Measurements from ENCODE around the gene MYO18A.

MYO18A gene

GRCh38 chr17:29165800-29166506 lies 14.2 kb downstream of the MYO18A start:
- TF ChIP-seq, protein P1, sequence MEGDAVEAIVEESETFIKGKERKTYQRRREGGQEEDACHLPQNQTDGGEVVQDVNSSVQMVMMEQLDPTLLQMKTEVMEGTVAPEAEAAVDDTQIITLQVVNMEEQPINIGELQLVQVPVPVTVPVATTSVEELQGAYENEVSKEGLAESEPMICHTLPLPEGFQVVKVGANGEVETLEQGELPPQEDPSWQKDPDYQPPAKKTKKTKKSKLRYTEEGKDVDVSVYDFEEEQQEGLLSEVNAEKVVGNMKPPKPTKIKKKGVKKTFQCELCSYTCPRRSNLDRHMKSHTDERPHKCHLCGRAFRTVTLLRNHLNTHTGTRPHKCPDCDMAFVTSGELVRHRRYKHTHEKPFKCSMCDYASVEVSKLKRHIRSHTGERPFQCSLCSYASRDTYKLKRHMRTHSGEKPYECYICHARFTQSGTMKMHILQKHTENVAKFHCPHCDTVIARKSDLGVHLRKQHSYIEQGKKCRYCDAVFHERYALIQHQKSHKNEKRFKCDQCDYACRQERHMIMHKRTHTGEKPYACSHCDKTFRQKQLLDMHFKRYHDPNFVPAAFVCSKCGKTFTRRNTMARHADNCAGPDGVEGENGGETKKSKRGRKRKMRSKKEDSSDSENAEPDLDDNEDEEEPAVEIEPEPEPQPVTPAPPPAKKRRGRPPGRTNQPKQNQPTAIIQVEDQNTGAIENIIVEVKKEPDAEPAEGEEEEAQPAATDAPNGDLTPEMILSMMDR (IDR thresholded peaks at IDR 0.05; ENCODE audit: low read depth, low read length, missing control alignments): no peak
- Histone ChIP-seq H3K36me3 (replicated peaks) (no peaks in the 10 kb centered on the region), H3K4me3 (ENCODE audit: low read depth, low read length) (no peak overlapping the region), H3K27ac (no peak overlapping the region), H3K27me3 (replicated peaks) (no peaks in the 10 kb centered on the region)
- no peak for DNase-seq
- in situ Hi-C loops (cut with HindIII; ENCODE audit: low pct_ligation_motif_present, low sequenced_read_pairs): no loop called here

- H3K27ac ChIP-seq: no peak overlapping the region
- TF ChIP-seq, protein P1 (IDR thresholded peaks at IDR 0.05; ENCODE audit: low read depth, low read length, missing control alignments): no peak
- H3K36me3 ChIP-seq (replicated peaks): no peaks in the 10 kb centered on the region
- DNase-seq: no peak
- no peaks in the 10 kb centered on the region for H3K27me3 ChIP-seq (replicated peaks)
- in situ Hi-C loops (cut with HindIII; ENCODE audit: low pct_ligation_motif_present, low sequenced_read_pairs): no loop called here
- H3K4me3 ChIP-seq (ENCODE audit: low read depth, low read length): no peak overlapping the region
These were observed 14.9 kb downstream of the MYO18A start for GRCh38 chr17:29165261-29165660.

DNA sequence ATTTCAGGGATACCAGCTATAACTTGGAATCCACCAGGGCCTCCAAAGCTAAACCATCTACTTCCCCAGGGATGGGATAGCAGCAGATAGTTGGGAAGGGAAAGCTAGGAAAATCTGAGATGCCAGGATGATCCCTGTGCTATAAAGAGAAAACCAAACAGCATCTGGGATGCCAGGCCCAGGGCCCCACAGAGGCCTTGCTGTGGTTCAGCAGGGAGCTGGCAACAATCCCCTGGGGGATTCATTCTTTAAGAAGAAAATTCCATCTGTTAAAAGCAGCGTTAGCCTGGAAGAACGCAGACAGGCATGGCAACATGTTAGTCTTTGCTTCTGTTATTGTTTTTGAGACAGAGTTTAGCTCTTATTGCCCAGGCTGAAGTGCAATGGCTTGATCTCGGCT lies 16.6 kb downstream of the MYO18A start:
- Histone ChIP-seq H3K27ac (no peak overlapping the region), H3K36me3 (replicated peaks) (no peaks in the 10 kb centered on the region), H3K4me3 (ENCODE audit: low read depth, low read length) (no peak overlapping the region), H3K27me3 (replicated peaks) (no peaks in the 10 kb centered on the region)
- in situ Hi-C loops (cut with HindIII; ENCODE audit: low pct_ligation_motif_present, low sequenced_read_pairs): no loop called here
- DNase-seq: no peak
- TF ChIP-seq, protein P1 (IDR thresholded peaks at IDR 0.05; ENCODE audit: low read depth, low read length, missing control alignments): no peak

DNA sequence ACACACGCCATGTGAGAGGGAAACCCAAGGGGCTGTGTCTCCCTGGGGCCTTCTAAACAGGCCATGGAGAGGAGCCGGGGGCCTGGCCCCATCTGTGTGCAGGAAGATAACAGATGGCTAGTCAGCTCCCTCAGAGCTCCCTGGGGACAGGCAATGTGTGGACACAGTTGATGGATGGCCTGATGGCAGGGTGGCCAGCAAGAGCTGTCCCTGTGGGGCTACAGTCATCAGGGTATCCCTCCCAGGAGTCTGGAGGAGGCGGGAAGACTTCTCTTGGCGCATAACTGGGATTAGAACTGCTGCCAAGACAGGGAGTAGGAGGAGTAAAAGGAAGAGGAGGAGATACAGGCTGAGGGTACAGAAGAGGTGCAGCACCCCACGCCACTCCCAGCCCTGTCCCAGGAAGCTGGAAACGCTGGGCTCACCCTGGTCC lies 17.3 kb downstream of the MYO18A start:
- no peak overlapping the region for H3K27ac ChIP-seq
- in situ Hi-C loops (cut with HindIII; ENCODE audit: low pct_ligation_motif_present, low sequenced_read_pairs): no loop called here
- TF ChIP-seq, protein P1 (IDR thresholded peaks at IDR 0.05; ENCODE audit: low read depth, low read length, missing control alignments): no peak
- DNase-seq: no peak
- H3K27me3 ChIP-seq (replicated peaks): no peaks in the 10 kb centered on the region
- no peak overlapping the region for H3K4me3 ChIP-seq (ENCODE audit: low read depth, low read length)
- H3K36me3 ChIP-seq (replicated peaks): no peaks in the 10 kb centered on the region

DNA sequence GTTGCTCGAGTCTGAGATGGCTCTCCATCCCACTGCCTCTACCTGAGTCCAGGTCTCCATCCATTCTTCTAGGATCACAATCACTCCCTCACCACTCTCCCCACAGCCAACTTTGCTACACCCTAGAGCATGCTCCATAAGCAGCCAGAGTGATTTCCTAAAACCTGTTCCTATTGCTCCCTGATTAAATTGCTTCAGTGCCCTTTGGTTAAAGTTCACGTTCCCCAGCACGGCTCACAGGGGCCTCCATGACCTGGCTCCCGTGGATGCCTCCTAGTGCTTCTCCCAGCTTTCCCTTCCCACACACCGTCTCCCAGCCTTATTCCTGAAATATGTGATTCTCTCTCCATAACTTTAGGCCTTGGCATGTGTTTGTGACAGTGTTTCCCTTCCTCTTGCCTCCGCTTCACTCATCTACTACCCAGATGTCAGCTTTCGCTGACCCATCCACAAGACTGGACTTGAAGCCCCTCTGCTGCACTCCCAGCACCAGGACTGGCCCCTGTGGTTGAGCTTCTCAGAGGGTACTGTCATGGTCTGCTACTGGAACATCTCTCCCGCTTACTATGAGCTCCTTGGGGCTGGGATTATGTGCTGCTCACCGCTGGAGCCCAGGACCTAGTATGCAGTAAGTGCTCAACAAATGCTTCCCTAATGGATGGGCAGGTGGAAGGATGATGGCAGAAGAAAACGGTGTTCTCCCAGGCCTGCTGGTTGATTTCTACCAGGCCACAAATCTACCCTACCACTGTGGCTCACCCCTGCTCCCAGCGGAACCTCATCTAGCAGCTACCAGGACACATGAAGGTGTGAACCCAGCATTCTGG lies 17.9 kb downstream of the MYO18A start:
- Histone ChIP-seq H3K27ac (no peak overlapping the region), H3K27me3 (replicated peaks) (no peaks in the 10 kb centered on the region), H3K4me3 (ENCODE audit: low read depth, low read length) (no peak overlapping the region), H3K36me3 (replicated peaks) (no peaks in the 10 kb centered on the region)
- TF ChIP-seq, protein P1 (IDR thresholded peaks at IDR 0.05; ENCODE audit: low read depth, low read length, missing control alignments): no peak
- no peak for DNase-seq
- in situ Hi-C loops (cut with HindIII; ENCODE audit: low pct_ligation_motif_present, low sequenced_read_pairs): no loop called here
